Activated T-cell treated with anti-CD3 and anti-CD28 coated beads, Interleukin-2, amount 50 U/mL, for 1 hour (primary cell): Measurements from ENCODE around the gene SNX8.

Experiments
- DNase-seq: peaks from one replicate; pipeline ENCODE4 v3.0.0-alpha.2; 2020

Gene SNX8

DNA sequence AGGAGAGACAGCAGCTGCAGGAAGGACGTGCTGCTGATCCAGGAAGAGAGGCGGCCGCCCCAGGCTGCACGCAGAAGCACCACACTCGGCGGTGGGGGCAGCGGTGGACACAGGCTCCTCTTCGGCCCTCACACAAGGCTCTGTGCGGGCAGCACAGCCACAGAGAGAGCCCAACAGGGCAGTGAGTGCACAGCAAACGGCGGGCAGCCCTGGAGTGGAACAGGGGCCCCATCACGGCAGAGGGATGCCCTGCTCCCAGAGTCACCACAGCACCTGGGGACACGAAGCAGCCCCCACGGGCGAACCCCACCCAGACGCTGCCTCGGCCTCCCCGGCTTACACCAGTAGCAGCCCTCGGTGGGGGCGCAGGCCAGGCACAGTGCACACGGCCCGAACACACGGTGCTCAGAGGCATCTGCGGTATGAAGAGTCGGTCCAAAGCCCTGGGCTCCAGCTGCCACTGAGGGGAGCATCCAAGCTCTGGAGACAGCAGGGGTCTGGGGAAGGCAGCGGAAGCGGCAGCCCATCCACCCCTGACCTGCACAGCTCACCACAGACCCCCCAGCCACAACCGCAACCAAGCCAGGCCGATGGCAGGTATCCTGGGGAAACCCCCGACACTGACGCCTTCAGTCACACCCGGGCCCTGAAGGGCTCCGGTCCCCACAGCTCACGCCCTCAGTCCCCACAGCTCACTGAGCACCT, 55.4 kb downstream of the SNX8 start:
- DNase-seq: no peak

- no peak for DNase-seq
Measured at GRCh38 chr7:2257651-2258050, 56.6 kb downstream of the SNX8 start.

DNA sequence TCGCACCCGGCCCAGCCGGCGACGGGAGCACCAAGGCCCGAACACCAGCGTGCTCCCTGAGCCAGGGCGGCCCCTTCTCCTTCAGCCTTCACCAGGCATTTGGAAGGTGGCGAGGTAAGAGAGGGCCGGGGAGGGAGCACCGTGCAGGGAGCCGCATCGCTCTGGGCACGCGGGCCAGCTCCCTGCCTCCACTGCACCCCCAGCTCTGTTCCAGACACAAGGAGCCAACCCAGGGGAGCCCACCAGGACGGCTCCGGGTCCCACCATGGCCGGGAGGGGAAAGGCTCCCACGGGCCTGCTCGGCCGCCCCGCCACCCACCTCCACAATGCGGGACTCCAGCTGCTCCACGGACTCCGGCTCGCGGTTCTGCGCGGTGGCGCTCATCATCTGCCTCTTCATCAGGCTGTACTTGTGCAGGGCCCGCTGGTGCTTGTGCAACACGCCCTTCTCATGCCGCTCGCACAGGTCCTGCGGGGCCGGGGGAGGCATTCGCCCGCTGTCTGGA, 57.1 kb downstream of the SNX8 start:
- DNase-seq: no peak

GRCh38 chr7:2256306-2257045, 57.8 kb downstream of the SNX8 start:
- no peak for DNase-seq

DNA sequence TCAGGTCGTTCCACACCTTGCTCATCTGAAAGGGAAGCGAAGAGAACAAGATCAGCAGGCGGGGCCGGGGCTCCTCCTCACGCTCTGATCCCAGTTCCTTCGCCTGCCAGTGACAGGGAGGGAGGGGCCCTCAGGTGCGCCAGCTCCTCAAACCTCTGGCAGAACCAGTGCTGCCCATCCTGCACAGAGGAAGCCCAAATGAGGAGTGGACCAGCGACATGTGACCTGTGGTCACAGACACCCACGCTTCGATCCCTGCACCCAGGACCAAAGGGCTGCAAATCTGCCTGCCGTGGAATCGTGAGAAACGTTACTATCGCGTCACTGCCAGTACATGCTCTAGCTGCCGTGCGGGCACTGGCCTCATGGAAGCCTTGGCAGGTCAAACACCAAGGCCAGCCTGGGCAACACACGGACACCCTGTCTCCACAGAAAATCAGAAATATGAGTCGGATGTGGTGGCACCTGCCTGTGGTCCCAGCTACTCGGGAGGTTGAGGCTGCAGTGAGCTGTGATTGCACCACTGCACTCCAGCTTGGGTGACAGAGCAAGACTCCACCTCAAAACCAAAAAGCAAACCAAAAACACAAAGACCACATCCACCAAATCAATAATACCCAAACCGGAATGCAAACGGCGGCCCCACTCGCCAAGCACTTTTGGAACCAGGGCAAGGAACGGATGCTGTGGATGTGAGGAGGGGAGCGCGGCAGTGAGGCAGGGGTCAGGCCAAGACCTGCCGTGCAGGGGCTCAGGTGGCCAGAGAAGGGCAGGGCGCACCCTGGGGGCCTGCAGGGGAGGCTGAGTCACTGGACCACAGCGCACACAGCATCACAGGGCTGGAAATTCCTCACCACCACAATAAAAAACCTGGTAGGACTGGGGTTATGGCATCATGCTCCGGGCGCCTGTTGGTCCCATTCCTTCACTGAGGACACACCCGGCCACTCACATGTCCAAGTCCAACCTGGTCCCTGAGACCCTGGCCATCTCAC, 58.8 kb downstream of the SNX8 start:
- no peak for DNase-seq

DNA sequence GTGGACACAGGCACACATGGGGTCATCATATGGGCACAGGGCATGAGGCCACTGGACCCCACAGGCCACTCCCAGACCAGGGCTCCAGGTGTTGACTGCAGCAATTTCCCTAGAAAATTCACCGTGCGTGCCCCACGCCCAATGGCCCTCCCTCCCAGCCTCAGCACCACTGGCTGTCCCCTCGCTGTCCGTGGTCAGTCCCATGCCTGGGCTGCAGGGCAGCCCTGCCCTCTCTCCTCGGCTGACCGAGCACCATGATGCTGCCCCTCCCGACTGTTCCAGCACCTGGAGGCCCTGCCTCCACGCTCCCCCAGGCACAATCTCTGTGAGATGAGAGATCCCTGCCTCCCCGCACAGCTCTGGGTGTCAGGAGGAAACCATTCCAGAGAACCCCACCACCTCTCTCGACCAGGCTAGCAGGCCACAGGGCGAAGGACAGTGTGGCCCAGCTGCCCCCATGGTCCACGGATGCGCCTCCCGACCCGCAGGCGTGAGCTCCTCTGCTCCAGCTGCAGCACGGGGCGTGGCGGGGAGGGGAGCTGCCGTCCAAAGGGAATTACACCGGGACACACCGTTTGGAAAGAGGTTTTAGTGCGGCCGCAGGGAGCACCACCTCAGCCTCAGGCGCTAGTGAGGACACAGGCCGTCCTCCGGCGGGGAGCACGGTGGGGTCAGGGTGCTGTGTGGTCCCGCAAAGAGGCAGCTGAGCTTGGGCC, 59.7 kb downstream of the SNX8 start:
- DNase-seq: no peak

DNA sequence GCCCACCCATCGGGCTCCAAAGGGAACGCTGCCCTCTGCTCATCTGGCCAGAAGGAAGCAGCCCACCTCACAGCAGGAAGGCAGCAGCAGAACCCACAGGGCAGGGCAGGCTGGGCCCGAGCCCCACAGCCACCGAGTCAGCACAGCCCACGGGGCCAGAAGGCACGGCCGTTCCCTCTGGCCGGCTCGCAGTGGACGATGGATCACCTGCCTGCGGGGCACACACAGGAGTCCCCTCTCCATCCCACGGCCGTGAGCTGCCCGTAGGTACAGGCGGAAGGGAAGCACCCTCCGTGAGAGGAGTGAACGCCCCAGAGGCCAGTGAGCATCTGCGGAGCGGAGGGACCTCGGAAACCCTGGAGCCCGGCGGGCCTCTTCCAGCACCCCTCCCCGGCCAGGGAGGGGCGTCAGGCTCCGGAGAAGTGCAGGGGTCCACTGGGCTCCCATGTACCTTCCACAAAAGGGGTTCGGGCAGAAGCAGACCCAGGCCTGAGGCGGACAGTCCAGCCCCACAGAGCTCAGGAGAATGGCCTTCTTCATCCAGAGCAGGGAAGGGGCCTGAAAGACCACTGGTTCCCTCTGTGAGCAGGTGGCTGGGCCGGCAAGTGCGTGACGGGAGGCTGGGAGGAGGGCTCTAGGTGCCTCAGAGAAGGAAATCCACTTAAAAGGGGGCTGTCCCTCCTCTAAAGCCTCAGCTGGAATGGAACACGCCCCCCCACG, 60.6 kb downstream of the SNX8 start:
- DNase-seq: no peak

DNA sequence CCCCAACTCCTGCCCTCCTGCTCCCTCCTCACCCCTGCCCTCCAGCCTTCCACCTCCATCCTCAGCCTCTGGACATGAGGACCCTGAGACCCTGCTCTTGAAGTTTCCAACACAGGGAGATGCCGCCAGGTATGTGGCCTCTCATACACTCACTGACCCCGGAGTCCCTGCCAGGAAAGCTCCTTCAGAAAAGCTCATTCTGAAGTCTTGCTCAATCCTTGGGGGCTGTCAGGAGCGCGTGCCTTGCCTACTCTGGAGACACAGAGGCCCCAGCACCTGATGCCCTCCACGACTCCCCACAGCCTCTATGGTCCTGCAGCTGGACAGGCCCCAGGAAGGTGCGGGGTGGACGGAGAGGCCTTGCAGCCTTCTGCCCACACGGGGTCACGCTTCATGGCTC, 61.2 kb downstream of the SNX8 start:
- no peak for DNase-seq

GRCh38 chr7:2251841-2252771, 62.1 kb downstream of the SNX8 start:
- DNase-seq: no peak

DNA sequence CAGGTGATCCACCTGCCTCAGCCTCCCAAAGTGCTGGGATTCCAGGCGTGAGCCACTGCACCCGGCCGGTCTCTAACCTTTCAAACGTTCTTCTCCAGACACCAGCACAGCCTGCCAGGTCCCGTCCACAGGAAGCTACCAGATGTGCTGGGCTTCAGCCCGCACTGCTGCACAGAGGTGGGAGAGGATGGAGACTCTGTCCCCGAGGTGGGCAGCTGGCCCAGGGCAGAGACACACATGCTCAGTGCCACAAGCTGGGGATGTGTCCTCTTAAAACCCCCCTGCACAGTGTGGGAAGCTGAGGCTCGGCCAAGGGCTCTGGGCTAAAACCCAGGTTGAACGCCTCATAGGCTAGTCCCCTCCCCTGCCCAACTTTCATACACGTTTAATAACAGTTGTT, 62.9 kb downstream of the SNX8 start:
- no peak for DNase-seq

GRCh38 chr7:2249744-2250323, 64.4 kb downstream of the SNX8 start:
- DNase-seq: no peak

DNA sequence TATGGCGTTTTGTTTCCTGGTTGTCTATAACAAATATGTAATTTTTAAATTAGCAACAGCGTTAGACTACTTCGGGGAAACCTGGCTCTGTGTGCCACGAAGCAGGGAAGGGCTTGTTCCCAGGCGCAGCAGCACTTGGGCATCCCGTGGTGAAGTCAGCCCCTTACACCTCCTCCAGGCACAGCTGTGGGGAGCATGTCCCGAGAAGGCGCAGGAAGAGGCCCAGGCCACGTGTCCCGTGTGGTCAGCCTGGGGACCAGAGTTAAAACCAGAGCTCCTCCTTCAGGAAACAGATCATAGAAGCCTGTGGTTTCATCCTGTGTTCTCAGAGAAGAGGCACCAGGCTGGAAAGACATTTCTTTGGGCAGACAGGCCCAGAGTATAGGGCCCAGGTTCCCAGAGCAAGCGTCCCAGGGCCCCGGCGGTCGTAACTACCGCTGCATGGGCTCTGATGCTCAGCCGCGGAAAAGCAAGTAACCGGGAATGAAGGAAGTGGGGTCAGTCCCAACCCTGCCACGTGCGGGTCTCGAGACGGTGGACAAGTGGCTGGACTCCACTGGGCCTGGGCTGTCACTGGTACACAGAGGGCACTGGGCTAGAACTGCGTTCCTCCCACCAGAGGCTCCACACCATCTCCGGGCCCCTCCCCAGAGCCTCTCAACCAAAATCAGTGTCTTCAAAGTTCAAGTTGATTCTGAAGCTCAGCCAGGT, 65.1 kb downstream of the SNX8 start:
- DNase-seq: no peak

GRCh38 chr7:2247141-2247995, 66.9 kb downstream of the SNX8 start:
- peak; percentile 33 for DNase-seq

GRCh38 chr7:2245883-2246675, 68.2 kb downstream of the SNX8 start:
- no peak for DNase-seq

- DNase-seq: no peak
Measured at GRCh38 chr7:2244404-2244995, 69.7 kb downstream of the SNX8 start.

DNA sequence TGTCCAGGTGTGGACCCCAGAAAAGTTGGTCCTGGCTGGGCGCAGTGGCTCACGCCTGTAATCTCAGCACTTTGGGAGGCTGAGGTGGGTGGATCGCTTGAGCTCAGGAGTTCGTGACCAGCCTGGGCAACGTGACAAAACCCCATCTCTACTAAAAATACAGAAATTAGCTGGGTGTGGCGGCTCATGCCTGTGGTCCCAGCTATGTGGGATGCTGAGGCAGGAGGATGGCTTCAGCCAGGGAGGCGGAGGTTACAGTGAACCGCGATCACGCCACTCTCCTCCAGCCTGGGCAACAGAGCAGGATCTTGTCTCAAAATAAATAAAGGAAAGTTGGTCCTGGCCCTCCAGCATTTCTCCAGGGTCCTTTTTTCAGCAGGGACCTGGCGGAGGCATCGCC, 70.8 kb downstream of the SNX8 start:
- no peak for DNase-seq
